IMR-90 (cell line): ENCODE measurements around the gene KIRREL1.

Source experiments
- BHLHE40 ChIP-seq: fragments of 150-350 bp; IDR thresholded peaks from 2 replicates; pipeline ENCODE4 v1.6.1; 2016; ENCODE audit warnings: mild to moderate bottlenecking, low read depth, low read length
- CEBPB ChIP-seq: IDR thresholded peaks from 2 replicates; pipeline ENCODE4 v1.6.1; 2012; ENCODE audit warnings: low read depth, low read length, improper control_type of control experiment
- CHD1 ChIP-seq: IDR thresholded peaks from 2 replicates; pipeline ENCODE4 v1.6.1; 2012; ENCODE audit warnings: low read depth, low read length, improper control_type of control experiment
- POLR2A ChIP-seq: IDR thresholded peaks from 2 replicates; pipeline ENCODE4 v1.6.1; 2012; ENCODE audit warnings: mild to moderate bottlenecking, low read depth, low read length
- RAD21 ChIP-seq: IDR thresholded peaks from 2 replicates; pipeline ENCODE4 v1.6.1; 2012; ENCODE audit warnings: low read length, improper control_type of control experiment
- RFX5 ChIP-seq: IDR thresholded peaks from 2 replicates; pipeline ENCODE4 v1.8.0; 2012; ENCODE audit warnings: low read depth, mild to moderate bottlenecking, low read length, moderate library complexity
- USF2 ChIP-seq: fragments of 150-350 bp; IDR thresholded peaks from 2 replicates; pipeline ENCODE4 v1.6.1; 2017; ENCODE audit warnings: mild to moderate bottlenecking, antibody characterized with exemption, low read length, low read depth
- TF ChIP-seq, protein P1 (sequence below): conservative IDR thresholded peaks from 2 replicates; pipeline ENCODE4 v1.5.1; 2012; ENCODE audit warnings: mild to moderate bottlenecking, low read depth, low read length, improper control_type of control experiment

GRCh38 chr1:157984469-157984868 lies 9.0 kb upstream of the KIRREL1 start:
- TF ChIP-seq USF2 (no peak), BHLHE40 (no peak), POLR2A (no peak), RAD21 (no peak), CEBPB (no peak), CHD1 (no peak), RFX5 (no peak)
- TF ChIP-seq, protein P1, sequence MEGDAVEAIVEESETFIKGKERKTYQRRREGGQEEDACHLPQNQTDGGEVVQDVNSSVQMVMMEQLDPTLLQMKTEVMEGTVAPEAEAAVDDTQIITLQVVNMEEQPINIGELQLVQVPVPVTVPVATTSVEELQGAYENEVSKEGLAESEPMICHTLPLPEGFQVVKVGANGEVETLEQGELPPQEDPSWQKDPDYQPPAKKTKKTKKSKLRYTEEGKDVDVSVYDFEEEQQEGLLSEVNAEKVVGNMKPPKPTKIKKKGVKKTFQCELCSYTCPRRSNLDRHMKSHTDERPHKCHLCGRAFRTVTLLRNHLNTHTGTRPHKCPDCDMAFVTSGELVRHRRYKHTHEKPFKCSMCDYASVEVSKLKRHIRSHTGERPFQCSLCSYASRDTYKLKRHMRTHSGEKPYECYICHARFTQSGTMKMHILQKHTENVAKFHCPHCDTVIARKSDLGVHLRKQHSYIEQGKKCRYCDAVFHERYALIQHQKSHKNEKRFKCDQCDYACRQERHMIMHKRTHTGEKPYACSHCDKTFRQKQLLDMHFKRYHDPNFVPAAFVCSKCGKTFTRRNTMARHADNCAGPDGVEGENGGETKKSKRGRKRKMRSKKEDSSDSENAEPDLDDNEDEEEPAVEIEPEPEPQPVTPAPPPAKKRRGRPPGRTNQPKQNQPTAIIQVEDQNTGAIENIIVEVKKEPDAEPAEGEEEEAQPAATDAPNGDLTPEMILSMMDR, result no peak
